ENCODE results near the gene IRF1.

- no peak for TF ChIP-seq EGR1 (IDR thresholded peaks at IDR 0.05)
- no peak for TF ChIP-seq REST (IDR thresholded peaks at IDR 0.05; ENCODE audit: low read depth)
Observed at GRCh38 chr5:132501629-132501956, 11.0 kb upstream of the IRF1 start.
